AG20443 (cell line): Measurements from ENCODE around the gene PLCB1.

Experiments
- DNase-seq: peaks from one replicate; pipeline ENCODE4 v3.0.0; 2012; ENCODE audit warnings: low spot score, mixed read lengths

Gene PLCB1

GRCh38 chr20:8880085-8880853, 748.2 kb downstream of the PLCB1 start:
- DNase-seq = no peak

GRCh38 chr20:8891039-8891438, 759.0 kb downstream of the PLCB1 start:
- no peak for DNase-seq

DNA sequence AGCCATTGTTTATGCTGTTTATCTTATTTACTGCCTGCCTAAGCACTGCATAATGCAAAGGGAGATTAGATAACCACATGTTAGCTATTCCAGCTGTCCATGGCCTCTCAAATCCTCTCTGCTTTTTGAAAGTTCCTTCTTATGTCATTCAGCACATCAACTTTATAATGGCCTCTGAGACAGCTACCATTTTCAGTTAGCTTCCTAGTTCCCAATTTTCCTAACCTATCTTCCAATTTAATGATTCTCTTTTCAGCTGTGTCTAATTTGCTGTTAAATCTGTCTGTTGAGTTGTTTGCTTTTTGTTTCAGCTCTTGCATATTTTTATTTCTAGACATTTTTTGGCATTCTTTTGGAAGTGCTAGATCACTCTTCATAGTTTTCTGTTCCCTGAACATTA, 763.4 kb downstream of the PLCB1 start:
- DNase-seq = no peak

- no peak for DNase-seq
Observed at GRCh38 chr20:8898823-8899222, 766.8 kb downstream of the PLCB1 start.

DNA sequence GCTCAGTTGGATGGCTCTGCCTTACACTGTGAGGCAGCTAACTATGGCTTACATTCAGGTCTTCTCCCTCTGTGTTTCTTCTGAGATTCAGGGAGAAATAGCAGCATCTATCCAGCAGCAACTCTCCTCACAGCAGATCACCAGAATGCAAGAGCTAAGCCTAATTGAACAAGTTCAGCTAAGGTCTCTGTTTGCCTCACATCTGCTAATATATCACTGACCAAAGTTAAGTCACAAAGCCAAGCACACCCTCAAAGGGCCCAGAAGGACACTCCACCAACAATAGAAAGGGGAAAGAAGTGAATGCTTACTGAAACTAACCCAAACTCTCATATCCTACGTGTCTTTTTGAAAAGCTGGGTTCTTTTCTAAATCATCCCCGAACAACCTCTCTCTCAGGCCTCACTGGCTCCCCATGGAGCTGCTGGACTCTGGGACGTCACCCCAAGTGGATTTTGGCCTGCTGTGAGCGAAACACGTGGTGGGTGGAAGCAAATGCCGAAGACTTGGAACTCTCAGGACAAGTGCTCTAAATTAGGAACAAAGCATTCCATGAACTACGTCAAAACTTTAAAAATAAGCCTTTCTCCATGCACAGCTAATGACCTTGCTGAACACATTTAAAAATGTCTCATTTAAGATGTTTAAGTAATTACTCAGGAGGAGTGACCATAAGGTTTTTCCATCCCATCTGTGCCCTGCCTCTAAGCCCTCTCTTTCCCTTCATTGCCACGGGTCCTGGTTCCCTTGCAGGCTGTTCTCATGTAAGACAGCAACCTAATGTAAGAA, 769.4 kb downstream of the PLCB1 start:
- DNase-seq = peak; percentile 68

DNA sequence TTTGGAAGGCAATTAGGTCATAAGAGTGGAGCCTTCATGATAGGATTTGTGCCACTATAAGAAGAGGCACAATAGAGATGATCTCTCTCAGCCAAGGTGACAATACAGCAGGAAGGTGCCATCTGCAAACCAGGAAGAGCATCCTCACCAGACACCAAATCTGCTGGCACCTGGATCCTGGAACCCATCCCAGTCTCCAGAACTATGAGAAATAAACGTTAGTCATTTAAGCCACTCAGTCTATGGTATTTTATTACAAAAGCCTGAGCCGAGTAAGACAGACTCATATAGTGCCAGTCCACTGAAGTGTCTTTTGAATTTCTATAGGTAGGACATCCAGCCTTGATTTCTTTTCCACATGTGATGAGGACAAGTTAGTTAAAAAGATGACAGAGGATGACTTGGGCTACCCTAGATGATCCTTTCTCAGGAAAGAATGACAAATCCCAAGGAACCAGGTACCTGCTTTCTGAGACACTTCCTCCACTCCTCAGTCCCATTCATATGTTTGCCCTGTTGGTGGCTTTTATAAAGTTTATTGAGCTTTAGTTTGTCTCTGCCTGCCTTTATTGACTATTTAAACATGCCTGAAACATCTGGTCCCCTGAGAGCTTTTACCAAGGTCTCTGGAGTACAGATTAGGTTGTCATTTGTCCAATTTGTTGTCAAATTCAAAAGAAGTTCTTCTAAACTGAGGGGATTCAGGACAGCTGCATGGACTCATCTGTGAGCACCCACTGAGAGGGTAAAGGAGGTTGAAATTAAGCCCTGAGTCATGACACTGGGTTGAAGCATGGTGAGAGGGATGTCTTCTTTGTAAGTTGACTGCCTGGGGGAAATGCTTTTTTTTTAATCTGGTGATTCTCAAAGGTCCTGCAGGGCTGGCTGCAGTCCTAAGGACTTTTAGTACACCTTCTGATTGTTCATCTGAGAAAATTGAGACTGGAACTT, 771.9 kb downstream of the PLCB1 start:
- DNase-seq = no peak

DNA sequence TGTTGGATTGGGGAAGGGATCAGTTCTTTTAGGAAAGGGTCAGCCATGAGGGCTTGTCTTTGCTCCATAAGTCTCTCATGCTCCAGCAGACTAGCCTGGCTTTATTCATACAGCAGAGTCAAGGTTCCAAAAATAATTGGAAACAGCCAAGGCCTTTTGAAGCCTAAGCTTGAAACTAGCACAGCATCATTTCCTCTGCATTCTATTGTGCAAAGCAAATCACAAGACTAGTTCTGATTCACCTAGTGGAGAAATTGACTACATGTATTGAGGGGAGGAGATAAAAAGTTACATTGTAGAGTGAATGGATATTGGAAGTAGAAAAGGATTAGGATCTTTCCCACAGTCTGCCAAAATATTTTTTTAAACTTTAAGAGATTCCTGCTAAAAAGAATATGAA, 777.5 kb downstream of the PLCB1 start:
- DNase-seq = peak; percentile 19

GRCh38 chr20:8912096-8912495, 780.0 kb downstream of the PLCB1 start:
- DNase-seq = no peak

GRCh38 chr20:8912731-8913130, 780.7 kb downstream of the PLCB1 start:
- no peak for DNase-seq

- no peak for DNase-seq
Observed at GRCh38 chr20:8913456-8913855, 781.4 kb downstream of the PLCB1 start.

DNA sequence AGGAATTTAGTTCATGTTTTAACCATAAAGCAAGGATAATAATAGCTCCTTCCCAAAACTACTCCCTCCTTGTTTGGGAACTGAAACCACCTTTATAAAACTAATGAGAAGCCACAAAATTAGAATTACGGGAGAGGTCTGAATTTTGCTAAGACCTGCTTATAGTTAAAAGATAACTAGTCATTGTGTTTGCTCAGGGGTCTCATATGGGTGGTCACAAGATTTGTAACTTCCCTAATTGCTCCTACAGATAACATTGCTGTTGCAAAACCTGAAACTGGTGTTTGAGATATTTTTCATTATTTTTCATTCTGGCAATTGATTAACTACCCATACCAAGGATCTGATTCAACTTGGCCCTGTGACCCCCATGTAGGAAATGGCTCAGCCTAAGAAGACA, 782.4 kb downstream of the PLCB1 start:
- DNase-seq = no peak

GRCh38 chr20:8917084-8917483, 785.0 kb downstream of the PLCB1 start:
- no peak for DNase-seq

DNA sequence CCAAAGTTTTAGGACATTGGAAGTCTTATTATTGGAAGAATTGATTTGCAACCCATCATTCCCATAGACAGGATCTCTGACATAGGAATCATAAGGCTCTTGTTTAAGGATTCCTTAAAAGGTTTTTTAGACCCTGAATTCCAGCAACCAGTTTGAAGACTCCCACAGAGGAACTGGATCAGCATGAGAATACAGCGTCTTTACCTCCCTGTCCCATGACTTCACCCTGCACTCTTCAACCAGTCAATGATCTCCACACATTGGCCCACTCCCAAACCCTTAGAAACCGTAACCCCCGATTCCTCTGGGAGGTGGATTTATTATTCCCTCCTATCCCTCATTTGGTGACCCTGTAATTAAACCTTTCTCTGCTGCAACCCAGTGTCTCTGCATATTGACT, 786.1 kb downstream of the PLCB1 start:
- DNase-seq = no peak

- DNase-seq = no peak
Observed at GRCh38 chr20:8924539-8924938, 792.5 kb downstream of the PLCB1 start.

GRCh38 chr20:8930726-8931125, 798.7 kb downstream of the PLCB1 start:
- DNase-seq = peak; percentile 29

DNA sequence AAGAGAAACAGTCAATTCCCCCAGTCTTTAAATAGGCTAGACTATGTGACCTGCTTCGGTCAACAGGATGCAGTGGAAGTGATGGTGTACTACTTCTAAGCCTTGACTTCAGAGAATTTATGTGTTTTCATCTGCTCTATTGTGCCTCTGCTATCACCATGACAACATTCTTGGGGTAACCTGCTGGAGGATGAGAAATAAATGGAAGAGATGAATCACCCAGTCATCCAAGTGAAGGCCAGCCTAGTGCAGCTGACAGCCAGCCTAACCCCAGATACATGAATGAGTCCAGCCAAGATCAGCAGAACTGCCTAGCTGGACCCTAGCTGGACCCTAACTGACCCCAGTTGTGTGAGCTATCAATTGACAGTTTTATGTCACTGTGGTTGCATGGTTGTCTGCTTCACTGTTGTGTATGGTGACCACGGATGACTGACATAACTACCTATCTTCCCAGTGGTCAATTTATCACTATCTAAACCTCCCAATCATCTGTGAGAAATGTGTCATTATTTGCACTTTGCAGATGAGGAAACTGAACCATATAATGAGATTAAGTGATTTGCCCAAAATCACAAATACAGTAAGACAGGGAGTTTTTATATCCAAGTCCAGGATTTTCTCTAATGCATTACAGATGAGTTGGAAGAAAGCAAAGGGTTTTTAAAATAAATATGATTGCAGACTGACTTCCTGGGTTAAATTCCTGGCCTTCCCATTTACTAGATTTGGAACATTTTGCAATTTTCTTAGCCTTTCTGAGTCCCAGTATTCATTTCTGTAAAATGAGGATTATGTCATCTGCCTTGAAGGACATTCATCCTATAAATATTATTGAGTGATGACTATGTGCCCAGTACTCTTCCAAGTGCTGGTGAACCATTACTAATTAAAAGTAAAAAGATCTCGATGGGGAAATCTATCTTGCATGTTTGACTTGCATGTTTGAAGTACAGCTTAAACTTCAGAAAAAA, 800.4 kb downstream of the PLCB1 start:
- peak; percentile 76 for DNase-seq

GRCh38 chr20:8933381-8933807, 801.3 kb downstream of the PLCB1 start:
- DNase-seq = peak; percentile 22

DNA sequence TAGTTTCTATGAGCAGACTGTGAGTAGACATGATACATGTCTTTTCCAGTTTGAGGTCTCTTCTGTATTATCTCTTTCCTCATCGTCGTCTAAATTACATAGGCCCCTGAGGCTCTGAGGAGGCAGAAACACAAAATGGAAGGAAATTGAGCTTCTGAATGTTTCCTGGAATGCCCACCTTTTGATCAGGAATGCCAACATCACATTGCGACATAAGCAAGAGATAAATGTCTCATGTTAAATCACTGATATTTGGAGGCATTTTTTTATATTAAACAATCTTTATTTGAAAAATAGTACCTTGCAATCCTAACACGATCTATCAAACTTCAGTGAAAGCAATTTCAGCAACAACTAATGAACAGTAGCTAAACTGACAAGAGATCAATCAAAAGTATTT, 802.3 kb downstream of the PLCB1 start:
- DNase-seq = no peak
